ENCODE measurements around the gene C17orf78.

DNA sequence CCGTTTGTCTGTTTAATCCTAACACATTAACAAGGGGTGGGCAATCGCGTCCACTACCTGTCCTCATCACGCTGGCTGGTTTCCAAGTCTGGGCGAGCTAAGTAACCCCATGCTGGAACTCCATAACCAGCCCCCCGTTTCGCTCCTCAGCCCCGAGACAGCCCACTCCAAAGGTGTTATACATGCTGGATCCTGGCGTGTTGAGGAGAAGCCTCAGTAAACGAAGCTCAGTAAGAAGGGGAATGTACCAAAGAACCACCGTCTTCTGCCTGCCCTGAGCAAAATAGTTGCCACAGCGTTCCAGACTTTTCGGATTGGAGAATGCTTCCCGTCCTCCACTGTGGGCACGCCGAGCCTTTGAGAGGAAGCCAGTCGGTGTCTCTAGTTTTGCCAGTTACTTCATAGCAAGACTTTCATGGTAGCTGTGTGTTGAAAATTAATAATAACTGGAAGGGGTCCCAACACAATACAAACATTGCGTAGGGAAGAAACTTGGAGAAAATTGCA, 16.1 kb upstream of the C17orf78 start:
- TF ChIP-seq, protein P1, sequence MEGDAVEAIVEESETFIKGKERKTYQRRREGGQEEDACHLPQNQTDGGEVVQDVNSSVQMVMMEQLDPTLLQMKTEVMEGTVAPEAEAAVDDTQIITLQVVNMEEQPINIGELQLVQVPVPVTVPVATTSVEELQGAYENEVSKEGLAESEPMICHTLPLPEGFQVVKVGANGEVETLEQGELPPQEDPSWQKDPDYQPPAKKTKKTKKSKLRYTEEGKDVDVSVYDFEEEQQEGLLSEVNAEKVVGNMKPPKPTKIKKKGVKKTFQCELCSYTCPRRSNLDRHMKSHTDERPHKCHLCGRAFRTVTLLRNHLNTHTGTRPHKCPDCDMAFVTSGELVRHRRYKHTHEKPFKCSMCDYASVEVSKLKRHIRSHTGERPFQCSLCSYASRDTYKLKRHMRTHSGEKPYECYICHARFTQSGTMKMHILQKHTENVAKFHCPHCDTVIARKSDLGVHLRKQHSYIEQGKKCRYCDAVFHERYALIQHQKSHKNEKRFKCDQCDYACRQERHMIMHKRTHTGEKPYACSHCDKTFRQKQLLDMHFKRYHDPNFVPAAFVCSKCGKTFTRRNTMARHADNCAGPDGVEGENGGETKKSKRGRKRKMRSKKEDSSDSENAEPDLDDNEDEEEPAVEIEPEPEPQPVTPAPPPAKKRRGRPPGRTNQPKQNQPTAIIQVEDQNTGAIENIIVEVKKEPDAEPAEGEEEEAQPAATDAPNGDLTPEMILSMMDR (IDR thresholded peaks at IDR 0.05; ENCODE audit: control extremely low read depth in 1 of 3, insufficient read depth in 1 of 3, low read depth in 1 of 3, low read length in 3 of 3): no peak
- TF ChIP-seq GTF2F1 (IDR thresholded peaks at IDR 0.05; ENCODE audit: borderline replicate concordance, low read depth, low read length) (no peak), CREB1 (IDR thresholded peaks at IDR 0.05) (no peak; the same call in 1 of the 2 replicates), SP1 (IDR thresholded peaks at IDR 0.05; ENCODE audit: low read depth, low read length) (no peak), POLR2A (IDR thresholded peaks at IDR 0.05; ENCODE audit: control extremely low read depth in 1 of 2, low read depth in 2 of 2, low read length in 2 of 2) (peak in 1 of 2 experiments; percentile 1; a peak in 1 of 3 replicates), ASH2L (IDR thresholded peaks at IDR 0.05; ENCODE audit: low read length) (peak; percentile 15), POLR2AphosphoS5 (IDR thresholded peaks at IDR 0.05; ENCODE audit: low read depth, low read length) (no peak), FOSL1 (IDR thresholded peaks at IDR 0.05; ENCODE audit: insufficient read depth, low read depth, low read length) (no peak), SP2 (IDR thresholded peaks at IDR 0.05; ENCODE audit: low read length) (no peak)

Measured in H1 (cell line).